Measurements from ENCODE around the gene NDUFC2. TPM values are rescaled to one million over a fixed set of nuclear protein-coding genes. Genes with fewer than 3 reads are reported as not detected.

NDUFC2 gene
- total RNA-seq, 1 donor from 2014 or later = 64.8 TPM

- no peak for FAIRE-seq
- Histone ChIP-seq H3K27me3 (ENCODE audit: control insufficient read depth, insufficient read depth, low read length) (no peaks in the 10 kb centered on the region), H3K36me3 (ENCODE audit: control insufficient read depth, insufficient read depth, low read length) (no peaks in the 10 kb centered on the region)
Observed at GRCh38 chr11:78067704-78068103, 12.0 kb downstream of the NDUFC2 start.

GRCh38 chr11:78066471-78066870, 13.2 kb downstream of the NDUFC2 start:
- H3K27me3 ChIP-seq (ENCODE audit: control insufficient read depth, insufficient read depth, low read length) = no peaks in the 10 kb centered on the region
- no peak for DNase-seq (ENCODE audit: low read depth)
- FAIRE-seq = no peak
- no peak overlapping the region for H3K4me3 ChIP-seq (ENCODE audit: low read depth, low read length)
- no peaks in the 10 kb centered on the region for H3K36me3 ChIP-seq (ENCODE audit: control insufficient read depth, insufficient read depth, low read length)
- no peak for TF ChIP-seq CTCF (IDR thresholded peaks at IDR 0.05; ENCODE audit: insufficient read depth, low read length, severe bottlenecking)

More at GRCh38 chr11:78067704-78068103, 12.0 kb downstream of the NDUFC2 start:
- TF ChIP-seq CTCF (IDR thresholded peaks at IDR 0.05; ENCODE audit: insufficient read depth, low read length, severe bottlenecking) = no peak
- no peak for DNase-seq (ENCODE audit: low read depth)
- H3K4me3 ChIP-seq (ENCODE audit: low read depth, low read length) = no peak overlapping the region

- TF ChIP-seq CTCF (IDR thresholded peaks at IDR 0.05; ENCODE audit: insufficient read depth, low read length, severe bottlenecking) = no peak
- FAIRE-seq = no peak
- H3K27me3 ChIP-seq (ENCODE audit: control insufficient read depth, insufficient read depth, low read length) = no peaks in the 10 kb centered on the region
- H3K4me3 ChIP-seq (ENCODE audit: low read depth, low read length) = no peak overlapping the region
- H3K36me3 ChIP-seq (ENCODE audit: control insufficient read depth, insufficient read depth, low read length) = no peaks in the 10 kb centered on the region
- DNase-seq (ENCODE audit: low read depth) = no peak
Observed at GRCh38 chr11:78065203-78065602, 14.5 kb downstream of the NDUFC2 start.

- no peaks in the 10 kb centered on the region for H3K36me3 ChIP-seq (ENCODE audit: control insufficient read depth, insufficient read depth, low read length)
- FAIRE-seq = no peak
- DNase-seq (ENCODE audit: low read depth) = no peak
- no peak within 1 kb of the TSS for H3K4me3 ChIP-seq (ENCODE audit: low read depth, low read length)
- TF ChIP-seq CTCF (IDR thresholded peaks at IDR 0.05; ENCODE audit: insufficient read depth, low read length, severe bottlenecking) = no peak
- no peaks in the 10 kb centered on the region for H3K27me3 ChIP-seq (ENCODE audit: control insufficient read depth, insufficient read depth, low read length)
Observed at GRCh38 chr11:78063440-78064181, 16.1 kb downstream of the NDUFC2 start, which contains the start of gene THRSP. Gene THRSP, plus strand, starts transcription at chr11:78063861. Its CDS starts 21 bp downstream, at chr11:78063882.

GRCh38 chr11:78062671-78063070, 17.0 kb downstream of the NDUFC2 start:
- H3K36me3 ChIP-seq (ENCODE audit: control insufficient read depth, insufficient read depth, low read length) = no peaks in the 10 kb centered on the region
- no peak for TF ChIP-seq CTCF (IDR thresholded peaks at IDR 0.05; ENCODE audit: insufficient read depth, low read length, severe bottlenecking)
- DNase-seq (ENCODE audit: low read depth) (no peak), FAIRE-seq (no peak)
- H3K27me3 ChIP-seq (ENCODE audit: control insufficient read depth, insufficient read depth, low read length) = no peaks in the 10 kb centered on the region
- no peak overlapping the region for H3K4me3 ChIP-seq (ENCODE audit: low read depth, low read length)

- H3K36me3 ChIP-seq (ENCODE audit: control insufficient read depth, insufficient read depth, low read length) = no peaks in the 10 kb centered on the region
- no peak for FAIRE-seq
- H3K27me3 ChIP-seq (ENCODE audit: control insufficient read depth, insufficient read depth, low read length) = no peaks in the 10 kb centered on the region
- no peak for DNase-seq (ENCODE audit: low read depth)
- no peak overlapping the region for H3K4me3 ChIP-seq (ENCODE audit: low read depth, low read length)
- no peak for TF ChIP-seq CTCF (IDR thresholded peaks at IDR 0.05; ENCODE audit: insufficient read depth, low read length, severe bottlenecking)
Observed at GRCh38 chr11:78061921-78062311, 17.7 kb downstream of the NDUFC2 start.

Data from bronchial epithelial cell (primary cell).